Kasumi-1 (cell line): ENCODE data around the gene MBP.

Source experiments
- DNase-seq, 2 experiments: peaks; one replicate each; lab custom pipeline; 2025; lab: John Stamatoyannopoulos, UW

Gene MBP

GRCh38 chr18:77065221-77065981, 67.2 kb downstream of the MBP start:
- DNase-seq, result peak; percentile 91 to 92

GRCh38 chr18:77063260-77063659, 69.3 kb downstream of the MBP start:
- peak; percentile 56 to 60 for DNase-seq

DNA sequence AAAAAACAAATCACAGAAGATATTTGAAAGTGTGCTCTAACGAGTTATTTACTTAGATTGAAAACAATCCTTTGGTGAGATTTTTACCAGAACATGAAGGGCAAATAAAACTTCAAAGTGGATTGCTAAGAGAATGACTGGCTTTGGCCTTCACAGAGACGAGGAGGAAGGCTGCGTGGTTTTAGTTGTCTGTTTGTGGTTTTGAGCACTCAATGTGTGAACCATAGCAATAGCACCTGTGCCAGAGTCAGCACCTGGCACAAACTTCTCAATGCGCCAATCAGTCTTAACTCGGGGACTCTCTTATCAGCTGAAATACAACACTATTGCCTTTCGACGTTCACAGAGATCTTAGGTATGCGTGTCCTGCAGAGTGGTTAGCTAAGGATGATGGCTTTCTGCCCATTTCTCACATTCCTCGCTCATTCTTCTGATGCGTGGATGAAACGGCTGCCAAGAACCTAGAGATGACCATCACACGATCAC, 70.0 kb downstream of the MBP start:
- peak in 1 of 2 experiments; percentile 34 for DNase-seq

GRCh38 chr18:77061946-77062517, 70.6 kb downstream of the MBP start:
- peak; percentile 19 to 34 for DNase-seq

DNA sequence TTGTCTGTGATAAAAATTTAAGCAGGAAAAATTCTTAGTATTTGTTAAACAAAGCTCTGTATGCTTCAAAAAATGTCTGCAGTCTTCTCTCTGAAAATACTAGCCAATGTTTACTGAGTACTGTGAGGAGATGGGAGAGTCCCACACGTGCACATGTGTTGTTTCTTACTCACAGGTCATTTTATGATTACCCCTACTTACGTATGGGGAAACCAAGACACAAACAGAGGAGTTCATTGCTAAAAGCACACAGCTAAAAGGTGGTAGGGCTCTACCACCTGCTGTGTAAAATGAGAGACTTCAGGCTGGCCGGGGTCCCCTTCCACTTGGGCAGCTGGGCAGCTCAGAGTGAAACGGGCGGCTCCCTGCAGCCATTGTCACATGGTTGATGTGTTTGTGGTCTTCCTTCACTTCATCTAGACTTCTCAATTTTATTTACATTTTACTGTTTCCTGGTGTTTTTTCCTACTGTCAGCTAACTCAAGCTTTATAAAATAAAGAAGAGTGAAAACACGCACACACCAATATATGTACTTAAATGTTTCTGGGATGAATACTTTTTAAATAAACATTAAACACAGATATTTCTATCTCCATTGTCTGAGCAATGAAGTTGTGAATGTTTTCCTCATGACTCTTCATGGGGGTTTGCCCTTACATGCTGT, 71.2 kb downstream of the MBP start:
- no peak for DNase-seq

GRCh38 chr18:77060151-77060550, 72.4 kb downstream of the MBP start:
- no peak for DNase-seq

- peak; percentile 64 to 70 for DNase-seq
These were observed 73.2 kb downstream of the MBP start for GRCh38 chr18:77059294-77059916.

DNA sequence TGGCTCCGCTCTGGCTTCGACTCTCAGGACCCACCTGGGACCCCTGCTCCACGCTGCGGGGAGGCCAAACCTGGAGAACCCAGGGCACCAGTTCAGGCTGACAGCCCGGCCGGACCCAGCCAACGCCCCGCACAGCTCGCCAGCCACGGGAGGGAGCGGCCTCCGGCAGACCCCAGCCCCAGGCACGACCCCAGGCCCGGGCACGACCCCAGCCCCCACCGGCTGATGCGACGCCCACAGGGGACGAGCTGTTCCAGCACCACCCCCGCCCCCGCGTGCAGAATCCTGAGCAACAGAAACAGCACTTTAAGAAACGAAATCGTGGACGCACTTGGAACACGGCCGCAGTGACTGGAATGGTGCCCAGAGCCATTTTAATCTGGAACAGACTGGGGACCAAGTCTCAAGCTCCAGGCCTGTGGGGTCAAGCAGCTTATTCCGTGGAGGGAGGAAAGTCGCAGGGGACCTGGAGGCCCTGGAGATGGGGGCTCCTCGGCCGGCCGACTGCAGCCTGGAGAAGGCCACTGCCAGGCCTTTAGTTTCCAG, 74.2 kb downstream of the MBP start:
- DNase-seq, result no peak

GRCh38 chr18:77057006-77057395, 75.6 kb downstream of the MBP start:
- no peak for DNase-seq

- DNase-seq, result no peak
These were observed 76.1 kb downstream of the MBP start for GRCh38 chr18:77056344-77057005.

DNA sequence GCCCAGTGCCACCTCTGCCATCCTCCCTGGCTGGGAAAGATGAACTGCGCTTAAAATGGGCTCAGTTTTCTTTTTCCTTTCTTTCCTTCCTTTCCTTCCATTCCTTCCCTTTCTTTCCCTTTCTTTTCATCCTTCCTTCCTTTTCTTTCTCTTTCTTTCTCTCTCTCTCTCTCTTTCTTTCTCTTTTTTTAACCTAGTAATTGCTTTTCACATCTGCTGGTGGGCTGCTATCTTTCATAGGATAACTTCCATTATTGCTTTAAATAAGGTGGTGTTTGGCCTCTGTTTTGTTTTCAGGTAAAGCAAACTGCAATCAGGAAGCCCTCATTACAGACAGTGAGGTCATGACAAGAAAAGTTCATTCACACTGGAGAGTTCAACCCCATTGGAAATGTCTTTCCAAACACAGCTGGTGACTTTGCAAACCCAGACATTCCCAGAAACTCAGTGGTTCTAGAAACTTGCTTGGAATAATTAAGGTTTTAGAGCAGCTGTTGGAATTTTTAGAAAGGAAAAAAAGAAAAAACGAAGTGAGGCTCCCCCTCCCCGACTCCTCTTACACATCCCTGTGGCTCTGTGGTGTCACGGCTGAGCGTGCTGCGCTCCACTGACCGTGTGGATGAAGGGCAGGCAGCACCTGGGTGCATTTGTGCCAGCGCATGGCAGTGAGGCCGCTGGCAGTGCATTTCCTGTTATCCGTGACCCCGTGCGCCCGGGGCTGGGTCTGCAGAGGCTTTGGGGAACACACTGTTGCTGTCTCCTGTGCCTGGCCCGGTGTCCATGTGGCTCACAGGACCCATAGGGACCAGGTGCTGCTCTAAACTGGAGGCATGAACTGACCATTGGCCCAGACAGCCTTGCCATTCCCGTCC, 76.9 kb downstream of the MBP start:
- no peak for DNase-seq

GRCh38 chr18:77054606-77055428, 77.8 kb downstream of the MBP start:
- DNase-seq, result peak; percentile 97 to 98

DNA sequence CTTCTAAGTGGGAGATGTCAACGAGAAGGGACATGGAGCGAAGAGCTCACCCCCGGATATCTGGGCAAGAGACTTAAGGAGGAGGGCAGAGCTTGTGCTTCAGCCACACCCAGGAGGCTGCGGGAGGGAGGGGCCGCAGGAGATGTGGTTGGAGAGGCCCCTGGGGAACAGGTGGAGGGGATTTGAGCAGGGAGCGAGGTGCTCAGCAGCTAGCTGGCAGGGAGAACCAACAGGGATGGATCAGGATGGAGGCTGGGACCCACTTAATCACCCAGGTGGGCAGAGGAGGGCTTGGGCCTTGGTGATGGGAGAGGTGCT, 78.3 kb downstream of the MBP start:
- no peak for DNase-seq

DNA sequence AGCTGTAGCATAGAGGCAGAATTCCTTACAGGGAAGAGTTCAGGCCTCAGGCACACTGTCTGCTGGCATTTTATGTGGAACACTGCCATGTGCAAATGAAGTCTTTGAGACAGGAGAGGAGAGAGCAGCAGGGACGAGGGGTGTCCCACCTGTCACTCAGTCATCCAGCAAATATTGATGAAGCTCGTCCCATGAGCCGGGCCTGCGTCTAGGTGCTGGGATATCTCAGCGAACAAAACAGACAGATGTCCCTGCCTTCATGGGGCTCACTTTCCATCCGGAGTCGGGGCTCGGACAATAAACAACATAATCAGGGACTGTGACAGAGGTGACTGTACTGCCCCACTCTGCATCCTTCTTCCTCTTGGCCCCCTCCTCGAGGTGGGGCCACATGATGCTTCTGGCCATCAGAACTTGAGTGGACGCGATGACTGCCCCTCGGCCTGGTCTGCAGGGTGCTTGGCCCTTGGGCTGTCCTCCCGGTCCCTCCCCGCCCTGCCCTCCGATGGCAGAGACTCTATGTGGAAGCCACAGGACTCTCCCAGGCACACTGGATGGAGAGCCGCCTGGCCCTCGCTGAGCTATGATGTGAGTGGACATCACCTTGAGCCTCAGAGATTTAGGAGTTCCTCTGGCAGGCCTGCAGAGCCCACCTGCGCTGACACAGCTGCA, 78.8 kb downstream of the MBP start:
- DNase-seq, result no peak

- peak; percentile 72 to 75 for DNase-seq
These were observed 79.6 kb downstream of the MBP start for GRCh38 chr18:77052983-77053309.

DNA sequence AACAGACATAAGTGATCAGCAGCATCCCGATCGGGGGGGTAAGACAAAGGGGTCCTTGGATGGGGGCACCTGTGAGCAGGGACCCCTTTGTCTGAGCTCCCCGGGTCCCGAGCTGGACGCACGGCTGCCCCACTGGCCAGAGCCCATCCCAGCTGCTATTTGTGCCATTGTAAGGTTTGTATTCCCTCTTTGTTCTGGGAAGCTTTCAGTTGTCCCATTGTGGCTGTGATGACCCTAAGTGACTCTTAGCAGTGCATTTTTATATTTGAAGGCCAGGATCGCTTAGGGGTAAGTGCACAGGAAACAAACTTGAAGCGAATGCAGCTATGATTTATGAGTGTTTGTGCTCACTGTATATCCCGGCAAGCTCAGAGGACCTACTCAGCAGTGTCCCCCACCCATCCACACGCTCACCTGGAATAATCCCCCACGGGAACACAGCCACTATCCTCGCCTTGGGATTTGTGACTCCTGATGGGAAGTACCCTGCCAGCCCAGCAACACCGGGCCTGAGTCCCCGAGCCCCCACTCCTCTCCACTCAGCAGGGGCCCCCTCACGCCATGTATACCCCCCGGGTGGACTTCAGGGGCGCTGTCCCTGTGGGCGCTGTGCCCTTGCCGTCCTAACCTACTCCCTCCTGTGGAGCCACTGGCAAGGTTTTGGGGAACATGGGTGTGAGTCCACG, 80.1 kb downstream of the MBP start:
- DNase-seq, result no peak

DNA sequence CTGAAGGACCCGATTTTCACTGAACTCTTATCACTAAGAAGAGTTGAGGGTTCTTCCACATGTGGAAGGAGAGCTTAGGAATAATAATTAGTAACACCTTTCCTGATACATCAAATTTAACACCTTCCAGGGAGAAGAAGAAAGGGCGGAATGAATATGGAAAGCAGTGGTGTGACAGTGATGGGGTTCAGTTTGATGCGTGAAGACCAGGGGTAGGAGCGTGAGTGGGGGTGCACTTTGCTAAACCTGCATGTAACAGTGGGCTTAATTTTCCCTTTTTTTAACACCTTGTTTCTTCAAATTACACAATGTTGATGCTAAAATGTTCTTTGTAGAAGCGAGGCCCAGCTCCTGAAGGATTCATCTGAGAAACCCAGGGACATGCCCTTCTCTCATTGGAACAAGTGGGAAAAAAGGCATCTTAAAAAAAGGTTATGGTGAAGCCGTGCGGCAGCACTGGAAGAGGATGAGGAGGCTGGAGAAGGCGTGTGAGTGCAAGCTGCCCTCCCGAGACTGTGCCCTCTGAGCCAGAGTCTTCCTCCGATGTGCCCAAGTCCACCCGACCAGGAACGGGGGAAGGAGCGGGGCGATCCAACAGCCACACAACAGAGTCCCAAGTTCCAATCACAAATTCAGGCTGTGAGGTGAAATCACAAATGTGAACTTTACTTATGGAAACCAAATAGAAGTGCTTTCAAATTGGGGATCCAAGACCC, 80.8 kb downstream of the MBP start:
- no peak for DNase-seq

DNA sequence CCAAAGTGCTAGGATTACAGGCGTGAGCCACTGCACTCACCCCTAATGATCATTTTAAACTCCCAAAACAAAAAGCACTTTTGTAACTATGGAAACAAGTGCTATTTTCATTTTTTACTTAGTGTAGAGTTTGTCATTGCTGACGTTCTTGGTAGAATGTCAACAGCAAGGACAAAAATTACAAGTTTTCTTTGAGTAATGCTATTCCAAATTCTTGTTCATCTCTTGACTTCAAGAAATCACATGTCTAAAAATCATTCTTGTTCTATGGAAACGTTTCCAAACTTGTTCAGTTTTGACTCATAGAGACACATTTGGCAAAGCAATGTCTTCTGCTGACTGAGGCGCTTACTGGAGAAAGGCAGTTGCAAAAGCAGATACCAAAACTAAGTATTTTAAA, 82.6 kb downstream of the MBP start:
- no peak for DNase-seq
